KOPT-K1 (cell line): Measurements from ENCODE around the gene MTX3.

ENCODE experiments used
- H3K27ac ChIP-seq: fragments of 200-600 bp; sonication (generic); 2 replicates; pipeline ENCODE4 v1.5.1; 2016; ENCODE audit warnings: antibody characterized with exemption, mild to moderate bottlenecking, low read depth, low read length; ENCODE audit not compliant: poor library complexity, severe bottlenecking
- H3K36me3 ChIP-seq: fragments of 200-600 bp; sonication (generic); 2 replicates; pipeline ENCODE4 v1.5.1; 2017; ENCODE audit warnings: antibody characterized with exemption, mild to moderate bottlenecking, low read length, moderate library complexity; ENCODE audit not compliant: insufficient read depth
- H3K9me3 ChIP-seq: fragments of 200-600 bp; sonication (generic); 2 replicates; pipeline ENCODE4 v1.5.1; 2017; ENCODE audit warnings: antibody characterized with exemption, low read length, mild to moderate bottlenecking; ENCODE audit not compliant: insufficient read depth, poor library complexity, severe bottlenecking

MTX3 gene, protein sequence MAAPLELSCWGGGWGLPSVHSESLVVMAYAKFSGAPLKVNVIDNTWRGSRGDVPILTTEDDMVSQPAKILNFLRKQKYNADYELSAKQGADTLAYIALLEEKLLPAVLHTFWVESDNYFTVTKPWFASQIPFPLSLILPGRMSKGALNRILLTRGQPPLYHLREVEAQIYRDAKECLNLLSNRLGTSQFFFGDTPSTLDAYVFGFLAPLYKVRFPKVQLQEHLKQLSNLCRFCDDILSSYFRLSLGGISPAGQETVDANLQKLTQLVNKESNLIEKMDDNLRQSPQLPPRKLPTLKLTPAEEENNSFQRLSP

GRCh38 chr5:79990598-79991507 lies at the start of gene MTX3:
MTX3 (minus strand) TSS chr5:79991262; CDS start chr5:79991238, 24 bp downstream.
- Histone ChIP-seq H3K27ac (no peak within 1 kb of the TSS), H3K36me3 (no peaks in the 10 kb centered on the region), H3K9me3 (peaks cover 5% of the 10 kb centered on the region)

DNA sequence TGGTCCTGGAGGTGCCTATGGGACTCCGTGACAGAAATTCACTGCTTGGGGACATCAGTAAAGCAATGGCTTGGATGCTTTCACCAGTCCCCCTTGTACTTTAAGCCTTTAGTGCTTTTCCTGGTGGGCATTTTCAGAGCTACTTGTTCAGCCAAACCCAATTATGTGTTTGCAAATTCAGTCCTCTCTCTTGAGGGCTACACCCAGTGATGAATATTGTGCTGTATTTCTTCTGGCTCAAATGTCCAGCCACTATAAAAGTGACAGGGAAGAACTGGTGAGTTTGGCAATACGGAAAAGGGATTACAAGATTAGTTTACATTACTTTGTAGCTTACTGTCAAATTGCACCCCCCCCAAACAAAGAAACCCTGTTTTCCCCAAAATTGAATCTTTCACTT lies 48.6 kb upstream of the MTX3 start:
- no peaks in the 10 kb centered on the region for H3K9me3 ChIP-seq
- H3K36me3 ChIP-seq: no peaks in the 10 kb centered on the region
- H3K27ac ChIP-seq: no peak overlapping the region

DNA sequence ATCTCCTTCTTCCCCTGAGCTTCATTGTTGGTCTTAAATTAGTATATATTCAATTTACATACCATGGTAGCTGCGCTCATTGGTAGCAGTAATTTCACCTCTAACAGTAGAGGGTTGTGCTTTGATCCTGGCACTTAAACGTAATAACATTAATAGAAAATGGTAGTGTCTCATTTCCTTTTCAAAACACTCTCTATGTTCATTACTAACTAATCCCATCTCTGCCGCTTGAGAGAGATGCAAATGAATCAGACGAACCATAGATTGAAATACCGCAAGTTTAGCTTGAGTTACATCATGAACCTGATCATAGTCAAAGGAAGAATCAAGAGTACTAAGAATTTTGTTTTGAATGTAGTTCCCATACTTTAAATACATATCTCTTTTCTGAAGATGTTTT lies 46.3 kb upstream of the MTX3 start:
- Histone ChIP-seq H3K27ac (no peak overlapping the region), H3K9me3 (no peaks in the 10 kb centered on the region), H3K36me3 (no peaks in the 10 kb centered on the region)

DNA sequence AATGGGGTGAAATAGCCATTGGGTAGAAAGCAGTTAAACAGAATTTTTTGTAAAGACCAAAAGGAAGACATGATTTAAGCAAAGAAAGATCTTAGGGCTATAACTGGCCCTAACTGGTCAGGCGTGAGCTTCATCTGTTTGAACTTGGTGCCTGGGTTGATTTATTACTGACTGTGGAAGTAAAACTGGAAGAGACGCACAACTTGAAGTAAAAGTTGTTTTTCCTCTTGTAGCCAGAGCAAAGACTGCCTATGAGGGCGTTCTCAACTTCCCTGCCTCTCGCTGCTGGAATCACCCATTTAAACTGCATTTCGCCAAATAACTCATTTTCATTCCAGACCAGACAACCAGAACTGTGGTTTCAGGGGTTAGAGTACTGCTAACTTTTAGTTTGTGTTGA lies 45.6 kb upstream of the MTX3 start:
- Histone ChIP-seq H3K9me3 (no peaks in the 10 kb centered on the region), H3K27ac (no peak overlapping the region), H3K36me3 (no peaks in the 10 kb centered on the region)

- no peak overlapping the region for H3K27ac ChIP-seq
- no peaks in the 10 kb centered on the region for H3K36me3 ChIP-seq
- no peaks in the 10 kb centered on the region for H3K9me3 ChIP-seq
Measured at GRCh38 chr5:80035839-80036238, 44.8 kb upstream of the MTX3 start.

DNA sequence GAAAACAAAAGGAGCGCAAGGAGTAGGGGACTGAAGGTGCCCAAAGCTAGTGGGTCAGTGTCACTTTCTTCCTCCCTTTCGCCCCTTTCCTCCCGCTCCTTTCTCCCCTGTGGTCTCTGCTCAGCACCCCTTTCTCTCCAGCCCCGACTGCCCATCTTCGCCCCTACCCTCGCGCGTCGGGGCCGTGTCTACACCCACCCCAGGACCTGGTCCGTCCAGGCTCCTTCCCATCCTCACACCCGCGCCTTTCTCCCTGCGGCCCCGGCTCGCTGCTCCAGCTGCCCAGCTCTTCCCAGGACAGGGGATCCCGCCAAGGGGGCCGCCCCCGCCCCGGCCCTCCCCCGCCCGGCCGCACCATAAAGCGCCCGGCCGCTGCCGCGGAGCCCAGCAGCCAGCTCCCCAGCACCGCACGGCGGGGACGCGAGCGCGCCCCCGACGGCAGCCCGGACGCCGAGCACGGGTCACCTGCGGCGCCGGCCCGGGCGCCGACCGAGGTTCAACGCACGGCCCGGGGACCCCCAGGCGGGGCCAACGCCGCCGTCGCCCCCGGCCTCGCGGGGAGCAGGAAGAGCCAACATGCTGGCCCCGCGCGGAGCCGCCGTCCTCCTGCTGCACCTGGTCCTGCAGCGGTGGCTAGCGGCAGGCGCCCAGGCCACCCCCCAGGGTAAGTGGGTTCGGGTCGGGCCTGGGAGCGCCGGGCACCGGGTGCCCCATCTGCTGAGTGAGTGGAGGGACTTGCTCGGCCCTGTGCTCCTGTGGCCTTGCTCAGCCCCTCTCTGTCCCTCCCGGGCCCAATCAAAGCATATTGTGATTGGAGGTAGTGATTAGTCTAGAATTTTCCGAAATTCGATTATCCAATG lies 44.1 kb upstream of the MTX3 start, which contains the start of gene THBS4:
Gene THBS4 (plus strand): TSS at position 387 of the 860 bp plus-strand sequence. CDS start 190 bp downstream, at position 577.
- Histone ChIP-seq H3K9me3 (no peaks in the 10 kb centered on the region), H3K27ac (no peak within 1 kb of the TSS), H3K36me3 (no peaks in the 10 kb centered on the region)

DNA sequence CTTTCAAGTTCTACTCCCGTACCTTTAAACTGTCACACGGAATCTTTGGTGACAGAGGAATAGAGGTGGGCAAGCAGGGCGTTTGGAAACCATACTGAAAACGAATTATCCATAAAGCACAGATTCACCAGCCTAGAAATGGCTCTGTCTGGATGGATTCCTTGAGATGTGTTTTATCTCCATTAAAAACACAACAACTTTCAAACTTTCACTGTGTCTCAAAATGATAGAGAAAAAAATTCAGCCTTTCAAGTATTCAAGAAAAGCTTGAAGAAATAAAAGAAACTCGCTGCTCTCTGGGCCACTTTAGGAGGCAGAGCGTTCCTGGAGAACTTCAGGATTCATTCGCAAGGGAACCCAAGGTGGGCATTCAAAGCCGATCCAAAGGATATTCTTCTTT lies 43.5 kb upstream of the MTX3 start:
- Histone ChIP-seq H3K9me3 (no peaks in the 10 kb centered on the region), H3K27ac (no peak overlapping the region), H3K36me3 (no peaks in the 10 kb centered on the region)

- Histone ChIP-seq H3K36me3 (no peaks in the 10 kb centered on the region), H3K9me3 (no peaks in the 10 kb centered on the region), H3K27ac (no peak overlapping the region)
Measured at GRCh38 chr5:80033513-80033912, 42.5 kb upstream of the MTX3 start.

DNA sequence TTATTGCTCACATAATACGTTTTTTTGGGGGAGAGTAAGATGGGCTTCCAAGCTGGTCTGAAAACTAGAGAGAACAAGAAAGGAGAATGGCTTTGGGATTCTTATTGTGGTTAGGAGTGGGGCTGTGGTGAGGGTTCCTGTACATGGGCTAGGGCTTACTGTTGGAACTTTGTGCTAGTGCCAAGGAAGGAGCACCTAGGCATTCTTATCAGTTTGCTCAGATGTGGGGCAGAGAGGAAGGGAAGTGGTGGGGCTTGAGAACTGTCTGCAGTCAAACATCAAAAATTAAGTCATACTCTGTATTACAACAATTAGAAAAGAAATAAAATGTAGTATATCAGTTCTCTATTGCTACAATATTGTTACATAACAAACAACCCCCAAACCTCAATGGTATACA lies 40.0 kb upstream of the MTX3 start:
- Histone ChIP-seq H3K36me3 (no peaks in the 10 kb centered on the region), H3K9me3 (no peaks in the 10 kb centered on the region), H3K27ac (no peak overlapping the region)

DNA sequence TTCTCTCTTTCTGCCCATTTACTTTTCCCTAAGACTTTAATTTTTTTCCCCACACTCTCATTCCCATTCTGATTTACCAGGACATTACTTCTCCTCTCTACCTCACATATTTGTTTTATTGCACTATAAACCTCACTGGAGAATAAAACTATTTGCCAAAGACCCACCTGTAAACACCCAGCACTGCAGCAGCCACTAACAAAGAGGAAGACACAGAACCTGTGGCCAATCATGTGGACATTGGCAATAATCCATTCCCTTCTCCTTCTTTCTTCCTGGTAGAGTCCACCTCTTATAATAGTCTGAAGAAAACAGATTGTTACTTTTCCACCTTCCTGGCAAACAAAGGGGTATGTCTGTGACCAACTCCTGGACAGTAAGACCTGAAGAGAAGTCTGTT lies 35.8 kb upstream of the MTX3 start:
- Histone ChIP-seq H3K27ac (no peak overlapping the region), H3K36me3 (no peaks in the 10 kb centered on the region), H3K9me3 (no peaks in the 10 kb centered on the region)

DNA sequence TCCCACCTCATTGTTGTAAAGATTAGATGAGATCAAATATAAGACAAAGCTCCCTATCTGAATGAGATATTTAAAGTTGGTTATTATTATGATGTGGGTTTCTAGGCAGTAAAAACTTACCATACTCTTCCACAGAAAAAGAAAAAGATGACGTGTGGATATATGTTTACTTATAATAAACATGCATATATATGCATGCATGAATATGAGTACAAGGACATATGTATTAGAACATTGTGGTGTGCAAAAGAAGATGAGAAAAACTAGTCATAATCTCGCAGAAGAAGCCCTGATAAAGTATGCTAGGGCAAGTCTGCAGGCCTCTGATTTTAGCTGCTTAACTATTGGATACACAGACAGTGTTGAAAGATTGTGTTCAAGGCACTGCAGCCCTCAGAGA lies 34.0 kb upstream of the MTX3 start:
- no peak overlapping the region for H3K27ac ChIP-seq
- no peaks in the 10 kb centered on the region for H3K9me3 ChIP-seq
- no peaks in the 10 kb centered on the region for H3K36me3 ChIP-seq

- Histone ChIP-seq H3K27ac (no peak overlapping the region), H3K9me3 (no peaks in the 10 kb centered on the region), H3K36me3 (no peaks in the 10 kb centered on the region)
Measured at GRCh38 chr5:80010754-80011392, 19.8 kb upstream of the MTX3 start.

DNA sequence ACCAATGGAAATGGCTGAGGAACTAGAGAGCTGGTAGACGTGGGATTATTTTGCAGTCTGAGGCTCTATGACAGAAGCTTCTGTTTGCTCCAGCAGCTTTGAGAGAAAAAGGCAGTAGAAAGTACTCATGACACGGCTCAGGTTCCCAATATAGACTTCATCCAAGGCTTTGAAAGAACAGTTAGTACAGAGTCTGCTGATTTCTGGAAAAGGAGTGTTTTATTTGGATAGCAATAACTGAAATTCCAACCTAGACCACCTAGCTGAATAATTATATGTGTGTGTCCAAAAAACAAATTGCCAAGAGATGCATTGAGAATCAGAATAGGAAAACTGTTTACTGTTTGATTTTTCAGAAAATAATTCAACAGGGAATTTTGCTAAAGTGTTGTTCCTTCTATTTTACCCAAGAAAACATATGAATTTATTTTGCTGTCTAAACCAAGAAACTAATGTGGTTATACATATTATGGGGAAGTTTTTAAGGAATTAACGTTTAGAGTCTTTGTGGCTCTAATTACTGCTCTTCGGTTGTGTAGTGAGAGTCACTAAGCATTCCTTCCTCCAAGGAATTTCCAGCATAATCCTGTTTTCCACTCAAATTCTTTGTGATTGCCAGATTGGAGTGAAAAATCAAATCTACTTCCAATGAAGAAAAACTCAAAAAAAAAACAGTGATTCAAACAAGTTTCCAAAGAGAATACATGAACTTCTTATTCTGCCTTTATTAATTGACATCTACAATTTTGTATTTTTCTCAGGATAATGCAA lies 18.1 kb upstream of the MTX3 start:
- H3K36me3 ChIP-seq: no peaks in the 10 kb centered on the region

DNA sequence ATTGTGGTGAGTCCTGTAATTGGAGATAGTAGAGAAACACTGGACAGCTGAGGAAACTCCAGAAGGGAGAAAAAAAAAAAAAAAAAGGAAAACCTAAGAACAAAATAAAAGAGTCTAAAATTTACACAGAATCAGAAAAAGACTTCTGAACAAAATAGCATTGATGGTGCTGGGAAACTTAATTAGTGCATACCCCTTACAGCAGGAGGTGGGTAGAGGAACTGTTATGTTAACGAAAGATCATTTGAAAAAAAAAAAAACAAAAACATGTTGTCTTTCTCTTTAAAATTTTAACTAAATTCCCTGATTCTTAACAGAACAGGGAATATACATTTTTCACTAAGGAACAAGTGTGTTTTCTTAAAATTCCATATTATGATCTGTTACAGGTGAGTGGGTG lies 11.6 kb upstream of the MTX3 start:
- Histone ChIP-seq H3K36me3 (no peaks in the 10 kb centered on the region), H3K9me3 (no peaks in the 10 kb centered on the region), H3K27ac (no peak overlapping the region)

More for the DNA sequence above, 18.1 kb upstream of the MTX3 start:
- H3K9me3 ChIP-seq: no peaks in the 10 kb centered on the region
- H3K27ac ChIP-seq: no peak overlapping the region
